NCI-H1436 (cell line): Measurements from ENCODE around the gene CA12.
"Not testable (repeated sequence)": the region's sequence is repeated elsewhere in the genome, so short reads cannot be mapped to it uniquely, and the experiment has no call there.

Source experiments
- DNase-seq: peaks from one replicate; lab custom pipeline; 2025; lab: John Stamatoyannopoulos, UW

The CA12 gene

DNA sequence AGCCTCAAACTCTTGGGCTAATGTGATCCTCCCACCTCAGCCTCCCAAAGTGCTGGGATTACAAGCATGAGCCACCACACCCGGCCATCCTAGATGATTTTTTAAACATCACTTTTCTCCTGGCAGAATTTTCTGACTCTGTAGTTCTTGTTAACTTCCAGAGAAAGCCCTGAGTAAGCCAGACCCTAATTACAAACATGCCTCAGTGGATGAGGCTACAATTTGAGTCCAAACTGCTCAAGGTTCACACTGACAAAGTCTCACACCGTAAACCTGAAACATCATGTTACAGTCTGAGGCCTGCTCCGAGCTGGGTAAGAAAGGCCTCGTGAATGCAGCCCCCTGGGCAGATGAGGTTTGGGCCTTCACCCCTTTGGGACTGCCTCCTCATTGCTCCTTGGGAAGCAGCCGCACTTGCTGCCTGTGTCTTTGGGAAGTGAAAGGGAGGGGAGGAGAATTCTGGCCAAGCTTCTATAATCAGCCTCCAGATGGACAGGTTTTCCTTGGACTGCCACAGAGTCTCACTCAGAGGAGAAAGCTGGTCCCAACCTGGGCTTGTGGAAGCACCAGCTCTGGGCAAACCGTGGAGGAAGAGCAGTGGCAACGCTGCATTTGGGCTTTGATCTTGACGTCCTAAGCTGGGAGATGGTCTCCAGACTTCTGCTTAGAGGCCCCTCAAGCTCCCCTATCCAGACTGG, 46.0 kb downstream of the CA12 start:
- DNase-seq, result no peak

DNA sequence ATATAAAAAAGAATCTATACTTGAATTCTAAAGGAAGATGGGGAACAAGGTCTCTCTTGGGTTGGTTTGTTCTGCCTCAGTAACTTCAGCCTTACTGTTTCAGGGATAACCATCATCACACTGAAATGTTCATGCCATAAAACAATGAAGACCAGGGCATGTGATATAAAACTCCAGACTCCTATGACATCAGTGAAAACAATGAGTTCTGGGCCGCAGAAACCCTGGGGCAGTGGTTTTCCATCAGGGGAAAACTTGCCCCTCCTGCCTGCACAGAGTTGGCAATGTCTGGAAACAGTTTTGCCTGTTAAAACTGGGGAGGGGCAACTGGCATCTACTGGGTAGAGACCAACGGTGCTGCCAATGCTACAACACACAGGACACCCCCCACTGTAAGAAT, 46.8 kb downstream of the CA12 start:
- DNase-seq, result no peak

DNA sequence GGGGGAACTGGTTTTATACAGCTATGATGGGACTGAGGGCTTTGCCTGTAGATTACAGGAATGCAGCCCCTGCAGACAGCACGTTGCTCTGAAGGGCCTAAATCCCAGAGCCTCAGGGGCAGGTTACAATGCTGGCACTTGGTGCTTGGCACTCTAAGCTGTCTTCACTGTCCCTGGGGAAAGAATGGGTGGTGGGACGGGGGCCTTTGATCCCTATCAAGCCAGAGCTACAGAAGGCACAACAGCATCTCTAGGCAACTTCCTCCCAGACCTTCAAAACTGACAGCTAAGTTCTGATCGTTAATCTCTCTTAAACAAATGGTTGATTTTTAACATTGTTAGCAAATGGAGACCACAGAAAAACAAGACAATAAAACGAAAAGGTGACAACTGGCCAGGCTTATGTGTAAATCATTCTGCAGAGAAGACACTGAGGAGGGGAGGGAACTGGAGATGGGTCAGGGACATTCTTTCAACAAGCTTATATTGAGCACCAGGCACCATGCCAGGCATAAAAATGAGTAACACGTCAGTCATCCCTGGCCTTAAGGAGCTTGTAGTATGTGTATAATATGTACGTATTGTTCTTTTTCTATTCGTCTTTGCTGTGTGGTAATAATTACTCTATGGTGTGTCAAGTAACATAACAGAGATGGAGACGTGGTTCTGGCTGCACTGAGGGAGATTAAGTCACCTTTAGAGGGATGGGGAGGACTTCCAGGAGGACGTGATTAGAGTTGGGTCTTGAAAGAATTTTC, 49.1 kb downstream of the CA12 start:
- DNase-seq, result no peak

DNA sequence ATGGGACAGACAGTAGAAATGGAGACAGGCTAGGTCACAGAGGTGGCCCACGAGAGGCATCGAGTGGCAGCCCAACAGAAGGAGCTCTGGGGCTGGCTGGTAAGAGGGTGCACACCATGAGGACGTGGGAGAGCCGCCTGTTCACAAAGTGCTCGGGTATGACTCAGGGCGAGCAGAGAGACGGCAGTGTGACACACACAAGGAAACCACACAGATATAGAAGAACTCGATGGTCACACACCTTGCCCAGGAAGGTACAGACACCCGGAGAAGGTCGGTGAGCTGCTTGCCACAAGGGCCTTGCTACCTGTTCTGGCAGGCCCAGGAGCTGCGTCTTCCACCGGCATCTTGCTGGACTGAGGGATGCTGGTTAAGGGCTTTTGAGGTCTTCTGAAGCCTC, 50.2 kb downstream of the CA12 start:
- no peak for DNase-seq

GRCh38 chr15:63330926-63331325, 50.7 kb downstream of the CA12 start:
- DNase-seq, result no peak

- DNase-seq, result no peak
Measured at GRCh38 chr15:63329567-63330350, 51.9 kb downstream of the CA12 start.

GRCh38 chr15:63327648-63328421, 53.8 kb downstream of the CA12 start:
- DNase-seq, result no peak

DNA sequence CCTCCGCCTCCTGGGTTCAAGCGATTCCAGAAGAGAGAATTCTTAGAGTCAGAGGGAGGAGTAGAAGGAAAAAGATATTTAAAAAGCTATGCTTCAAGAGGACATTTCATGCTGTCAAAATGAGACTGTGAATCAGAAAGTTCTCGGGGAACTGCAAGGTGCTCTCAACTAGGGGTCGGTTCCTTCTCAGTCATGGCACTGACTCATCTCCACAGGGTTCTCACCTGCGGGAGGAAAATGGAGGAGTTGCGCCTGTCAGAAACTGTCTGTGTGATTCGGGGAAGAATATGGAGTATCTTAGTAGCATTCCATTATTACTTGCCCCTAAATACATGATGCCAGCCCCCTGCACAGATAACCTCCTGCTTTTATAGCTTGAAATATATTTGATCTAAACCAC, 56.9 kb downstream of the CA12 start:
- DNase-seq, result no peak

DNA sequence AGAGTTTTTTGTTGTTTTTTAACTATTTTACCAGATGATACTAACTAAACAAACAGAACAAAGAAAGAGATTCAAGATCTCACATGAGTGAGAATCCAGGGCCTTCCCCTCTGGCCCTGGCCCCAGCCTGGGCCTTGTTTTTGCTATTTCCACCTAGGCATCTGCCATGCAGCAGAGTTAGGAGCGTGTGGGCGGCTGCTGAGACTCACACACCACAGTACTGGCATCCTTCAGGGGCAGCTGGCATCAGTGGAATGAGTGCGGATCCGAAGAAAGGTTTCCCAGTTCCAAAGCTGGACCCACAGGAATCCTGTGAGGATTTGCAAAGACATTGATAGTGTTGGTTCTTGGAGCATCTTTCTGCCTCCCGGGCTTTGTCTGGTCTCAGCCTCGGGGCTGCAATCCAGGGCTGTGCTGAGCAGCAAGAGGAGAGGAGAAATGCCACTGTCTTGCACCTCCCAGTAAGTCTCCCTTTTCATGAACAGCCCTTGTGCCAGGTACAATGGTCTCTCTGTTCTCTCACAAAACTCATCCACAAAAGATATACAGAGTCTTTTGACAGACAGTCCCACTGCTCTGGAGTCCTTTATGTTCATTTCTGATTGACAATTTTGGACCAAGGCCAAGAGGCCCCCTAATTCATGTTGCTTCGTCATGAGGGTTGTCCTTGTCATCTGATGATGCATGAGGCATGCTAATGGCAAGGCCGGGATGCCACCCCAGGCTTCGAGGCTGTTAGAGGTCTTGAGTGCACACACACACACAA, 57.7 kb downstream of the CA12 start:
- no peak for DNase-seq

DNA sequence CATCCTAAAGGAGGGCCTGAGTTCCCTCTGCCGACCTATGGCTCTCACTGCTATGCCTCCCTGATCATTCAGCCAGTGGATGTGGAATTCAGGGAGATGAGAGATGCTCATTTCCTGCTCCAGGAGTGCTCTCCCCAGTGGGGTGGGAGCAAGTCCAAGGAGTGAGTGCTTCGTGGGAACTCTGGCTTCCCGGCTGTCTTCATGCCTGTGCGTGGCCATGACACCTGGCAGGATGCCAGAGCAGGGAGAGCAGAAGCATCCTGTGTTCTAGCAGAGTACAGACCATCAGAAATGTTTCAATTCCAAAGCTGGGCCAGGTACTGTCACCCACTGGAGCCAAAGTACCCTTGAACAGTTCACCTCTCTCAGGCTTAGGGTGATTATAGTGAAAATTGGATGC, 59.1 kb downstream of the CA12 start:
- DNase-seq, result no peak

GRCh38 chr15:63321462-63321861, 60.2 kb downstream of the CA12 start:
- DNase-seq, result no peak

DNA sequence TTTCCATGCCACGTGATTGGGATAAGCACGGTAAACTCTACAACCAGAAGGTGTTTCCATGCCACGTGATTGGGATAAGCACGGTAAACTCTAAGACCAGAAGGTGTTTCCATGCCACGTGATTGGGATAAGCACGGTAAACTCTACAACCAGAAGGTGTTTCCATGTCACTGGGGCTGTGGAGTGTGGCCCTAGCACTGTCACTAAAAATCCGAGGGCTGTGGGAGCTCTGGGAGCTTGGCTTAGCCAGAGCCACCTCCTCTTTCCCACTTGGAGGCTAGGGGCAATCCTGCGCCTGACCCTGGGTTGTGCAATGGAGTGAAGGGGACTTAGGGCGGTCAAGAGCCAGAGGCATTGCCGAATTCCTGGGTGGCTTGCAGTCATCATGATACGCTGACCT, 60.7 kb downstream of the CA12 start:
- not testable (repeated sequence) for DNase-seq

DNA sequence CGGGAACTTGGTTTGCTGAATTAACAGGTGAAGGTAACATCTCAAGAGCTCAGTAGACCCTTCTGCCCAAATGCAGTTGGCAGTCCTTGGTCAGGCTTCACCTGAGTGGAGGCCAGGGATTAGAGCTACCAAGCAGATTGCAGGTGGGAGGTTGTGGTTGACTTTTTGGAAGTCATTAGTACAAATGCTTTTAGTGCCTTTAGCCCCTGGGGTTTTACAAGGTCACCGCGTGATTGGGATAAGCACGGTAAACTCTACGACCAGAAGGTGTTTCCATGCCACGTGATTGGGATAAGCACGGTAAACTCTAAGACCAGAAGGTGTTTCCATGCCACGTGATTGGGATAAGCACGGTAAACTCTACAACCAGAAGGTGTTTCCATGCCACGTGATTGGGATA, 61.2 kb downstream of the CA12 start:
- DNase-seq, result not testable (repeated sequence)

DNA sequence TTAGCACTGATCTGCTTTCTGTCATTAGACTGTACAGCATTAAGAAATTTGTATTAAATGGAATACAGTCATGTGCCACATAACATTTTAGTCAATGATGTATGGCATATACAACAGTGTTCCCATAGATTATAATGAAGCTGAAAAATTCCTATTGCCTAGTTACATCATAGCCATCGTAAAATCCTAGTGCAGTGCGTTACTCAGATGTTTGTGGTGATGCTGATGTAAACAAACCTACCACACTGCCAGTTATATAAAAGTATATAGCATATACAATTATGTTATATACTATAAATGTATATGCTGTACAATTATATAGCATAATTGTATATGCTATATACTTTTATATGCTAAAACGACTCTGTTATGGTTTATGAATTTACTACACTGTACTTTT, 62.6 kb downstream of the CA12 start:
- DNase-seq, result no peak

- no peak for DNase-seq
Measured at GRCh38 chr15:63318344-63318743, 63.3 kb downstream of the CA12 start.

DNA sequence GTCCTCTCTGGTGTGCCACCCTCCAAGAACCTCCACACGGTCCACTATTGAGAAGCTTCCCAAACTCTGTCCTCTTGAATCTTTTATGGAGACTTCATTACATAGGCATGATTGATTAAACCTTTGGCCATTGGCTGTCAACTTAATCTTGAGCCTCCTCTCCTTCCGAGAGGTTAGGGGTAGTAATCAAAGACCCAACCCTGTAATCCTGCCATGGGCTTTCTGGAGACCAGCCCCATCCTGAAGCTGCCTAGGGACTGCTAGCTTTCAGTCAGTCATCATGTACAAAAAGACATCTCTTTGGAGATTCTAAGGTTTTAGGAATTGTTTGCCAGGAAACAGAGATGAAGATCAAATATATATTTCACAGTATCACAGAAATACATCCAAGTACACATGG, 67.2 kb downstream of the CA12 start:
- DNase-seq, result no peak

DNA sequence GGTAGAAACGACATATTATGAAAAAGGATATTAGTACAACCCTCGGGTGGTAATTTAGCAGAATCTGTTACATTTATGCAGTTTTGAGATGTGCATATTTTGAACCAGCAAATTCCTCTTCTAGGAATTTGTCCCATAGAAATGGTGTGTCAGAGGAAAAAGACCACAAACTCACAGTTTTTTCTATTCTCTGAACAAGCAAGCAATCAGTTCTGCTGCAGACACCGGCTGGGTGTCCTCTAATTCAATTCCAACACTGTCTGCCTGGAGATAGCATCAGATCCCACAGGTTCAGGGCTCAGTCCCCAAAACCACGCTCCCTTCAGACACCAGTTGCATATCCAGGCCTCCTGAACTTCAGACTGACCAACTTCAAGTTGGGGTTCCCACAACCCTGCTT, 67.8 kb downstream of the CA12 start:
- DNase-seq, result no peak

DNA sequence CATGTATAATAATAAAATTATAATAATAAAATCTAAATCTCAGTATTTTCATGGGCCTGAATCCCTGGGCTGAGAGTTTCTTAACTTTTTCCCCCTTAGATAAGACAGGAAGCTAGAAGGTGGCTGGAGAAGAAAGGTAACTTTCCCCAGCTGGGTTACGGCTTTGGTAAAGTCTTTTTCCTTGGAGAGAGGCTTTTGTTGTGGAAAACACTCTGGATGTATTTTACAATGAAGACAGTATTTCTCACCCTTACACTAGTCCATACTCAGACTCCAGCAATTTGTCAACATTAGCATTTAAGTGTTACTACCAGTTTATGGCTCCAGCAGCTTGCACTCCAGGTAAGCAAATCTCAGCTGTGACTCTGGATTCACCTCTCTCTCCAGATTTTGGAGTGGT, 69.4 kb downstream of the CA12 start:
- DNase-seq, result no peak

DNA sequence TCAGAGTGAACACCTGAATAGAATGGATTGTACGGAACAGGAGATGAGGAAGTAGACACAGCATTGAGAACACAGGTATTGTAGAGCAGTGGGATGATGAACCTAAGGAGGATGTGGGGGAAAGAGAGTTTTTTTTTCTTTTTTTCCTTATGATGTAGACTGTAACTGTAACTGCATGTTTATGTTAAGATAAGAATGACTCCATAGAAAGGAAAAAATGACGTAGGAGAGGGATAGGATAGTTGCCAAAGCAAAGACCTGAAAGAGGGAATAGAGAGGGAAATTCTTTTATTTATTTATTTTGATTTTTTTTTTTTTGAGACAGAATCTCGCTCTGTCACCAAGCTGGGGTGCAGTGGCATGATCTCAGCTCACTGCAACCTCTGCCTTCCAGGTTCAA, 71.0 kb downstream of the CA12 start:
- no peak for DNase-seq

DNA sequence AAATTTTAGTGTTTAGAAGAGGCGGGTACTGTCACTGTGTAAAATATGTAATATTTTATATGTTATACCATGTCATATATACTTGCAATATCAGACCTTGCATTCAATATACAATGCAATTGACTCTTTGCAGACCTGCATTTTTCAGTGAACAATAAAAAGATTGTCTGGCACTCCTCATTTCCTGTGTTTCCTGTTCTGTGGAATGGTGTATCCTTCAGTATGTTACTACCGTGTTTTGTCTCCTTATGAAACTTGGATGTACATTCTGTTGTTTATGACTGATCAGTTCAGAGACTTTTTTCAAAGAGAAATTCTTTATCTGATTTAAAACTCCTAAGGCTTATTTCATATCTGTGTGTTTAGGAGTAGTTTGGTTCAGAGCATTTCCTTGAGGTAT, 72.7 kb downstream of the CA12 start:
- DNase-seq, result no peak

GRCh38 chr15:63308491-63308890, 73.2 kb downstream of the CA12 start:
- DNase-seq, result no peak
